Measurements from ENCODE around the gene CXorf58.

GRCh38 chrX:23944234-23944633 is 36.4 kb downstream of the CXorf58 start:
- no peak for TF ChIP-seq CTCF (IDR thresholded peaks at IDR 0.05)
- no peak for TF ChIP-seq POLR2AphosphoS5 (IDR thresholded peaks at IDR 0.05; ENCODE audit: low read depth, low read length)
- TF ChIP-seq REST (IDR thresholded peaks at IDR 0.05; ENCODE audit: low read depth, low read length): no peak
- TF ChIP-seq FOXJ3 (CRISPR knock-in tag; IDR thresholded peaks at IDR 0.05): no peak
- no peak for TF ChIP-seq JUND (IDR thresholded peaks at IDR 0.05)
- no peak for TF ChIP-seq USF2 (IDR thresholded peaks at IDR 0.05; ENCODE audit: borderline replicate concordance, low read depth, low read length)
- no peak for TF ChIP-seq RFX5 (IDR thresholded peaks at IDR 0.05; ENCODE audit: low read length)
